Astrocyte (in vitro differentiated cells and primary cell): ENCODE data around the gene SMAP2.

Source experiments
- EZH2 ChIP-seq: IDR thresholded peaks from 2 replicates; pipeline ENCODE4 v1.6.1; 2012; ENCODE audit warnings: mild to moderate bottlenecking, low read length, inconsistent platforms; ENCODE audit not compliant: insufficient read depth
- TF ChIP-seq, protein P1 (sequence below): IDR thresholded peaks from 2 replicates; pipeline ENCODE4 v1.5.1; 2011; ENCODE audit warnings: low read depth, mild to moderate bottlenecking, inconsistent platforms, low read length, moderate library complexity; ENCODE audit not compliant: insufficient read depth

DNA sequence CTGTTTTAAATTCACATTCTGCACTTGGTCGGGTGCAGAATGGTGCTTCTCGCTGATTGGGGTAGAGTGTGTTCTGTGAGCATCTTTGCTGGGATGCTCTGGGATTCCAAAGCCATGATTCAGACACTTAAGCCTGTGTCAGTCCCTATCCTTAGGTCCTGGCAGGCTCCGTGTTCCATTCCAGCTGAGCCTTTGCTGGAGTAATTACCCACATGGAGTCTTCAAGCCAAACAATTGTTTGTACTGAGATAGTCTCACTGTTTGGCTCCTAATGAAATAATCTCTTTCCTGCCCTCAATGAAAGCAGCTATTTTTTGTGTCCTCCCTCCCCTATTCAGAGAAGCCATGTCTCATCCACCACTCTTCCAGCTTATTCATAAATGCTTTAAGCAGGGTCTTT, 18.7 kb downstream of the SMAP2 start:
- TF ChIP-seq, protein P1, sequence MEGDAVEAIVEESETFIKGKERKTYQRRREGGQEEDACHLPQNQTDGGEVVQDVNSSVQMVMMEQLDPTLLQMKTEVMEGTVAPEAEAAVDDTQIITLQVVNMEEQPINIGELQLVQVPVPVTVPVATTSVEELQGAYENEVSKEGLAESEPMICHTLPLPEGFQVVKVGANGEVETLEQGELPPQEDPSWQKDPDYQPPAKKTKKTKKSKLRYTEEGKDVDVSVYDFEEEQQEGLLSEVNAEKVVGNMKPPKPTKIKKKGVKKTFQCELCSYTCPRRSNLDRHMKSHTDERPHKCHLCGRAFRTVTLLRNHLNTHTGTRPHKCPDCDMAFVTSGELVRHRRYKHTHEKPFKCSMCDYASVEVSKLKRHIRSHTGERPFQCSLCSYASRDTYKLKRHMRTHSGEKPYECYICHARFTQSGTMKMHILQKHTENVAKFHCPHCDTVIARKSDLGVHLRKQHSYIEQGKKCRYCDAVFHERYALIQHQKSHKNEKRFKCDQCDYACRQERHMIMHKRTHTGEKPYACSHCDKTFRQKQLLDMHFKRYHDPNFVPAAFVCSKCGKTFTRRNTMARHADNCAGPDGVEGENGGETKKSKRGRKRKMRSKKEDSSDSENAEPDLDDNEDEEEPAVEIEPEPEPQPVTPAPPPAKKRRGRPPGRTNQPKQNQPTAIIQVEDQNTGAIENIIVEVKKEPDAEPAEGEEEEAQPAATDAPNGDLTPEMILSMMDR, result no peak
- no peak for TF ChIP-seq EZH2
